Esophagus muscularis mucosa (tissue), 4 donors: ENCODE measurements around the gene CENPP. TPM values are rescaled to one million over a fixed set of nuclear protein-coding genes. Genes with fewer than 3 reads are reported as not detected.

ENCODE experiments used
- DNase-seq: peaks from one replicate; pipeline ENCODE4 v3.0.0-alpha.2; 2017; ENCODE audit errors: extremely low spot score
- H3K27ac ChIP-seq, 4 donors: fragments of 200-600 bp; sonication (generic); replicated peaks in 1 of 4; 1 replicate in 3 of 4; 2 replicates in 1 of 4; pipeline ENCODE4 v1.5.1; 2016 to 2019; ENCODE audit warnings: mild to moderate bottlenecking in 1 of 4
- H3K27me3 ChIP-seq, 4 donors: fragments of 200-600 bp; sonication (generic); one replicate each; pipeline versions ENCODE4 v1.5.1 to v1.6.0; 2016 to 2019
- H3K36me3 ChIP-seq, 4 donors: fragments of 200-600 bp; sonication (generic); one replicate each; pipeline ENCODE4 v1.5.1; 2016 to 2019
- H3K4me1 ChIP-seq, 4 donors: fragments of 200-600 bp; sonication (generic); one replicate each; pipeline ENCODE4 v1.5.1; 2016 to 2019
- H3K4me3 ChIP-seq, 4 donors: fragments of 200-600 bp; sonication (generic); 1 replicate in 2 of 4; 2 replicates in 2 of 4; pipeline ENCODE4 v1.5.1; 2016 to 2019; ENCODE audit warnings: mild to moderate bottlenecking in 4 of 4, moderate library complexity in 1 of 4
- H3K9me3 ChIP-seq, 4 donors: fragments of 200-600 bp; sonication (generic); 1 replicate in 3 of 4; 2 replicates in 1 of 4; pipeline ENCODE4 v1.5.1; 2016 to 2019
- EP300 ChIP-seq: sonication (generic); formaldehyde crosslinking; IDR thresholded peaks from one replicate; pipeline ENCODE4 v1.6.1; 2017; ENCODE audit warnings: antibody characterized with exemption
- POLR2A ChIP-seq: fragments of 450-650 bp; IDR thresholded peaks from one replicate; pipeline ENCODE4 v1.6.1; 2017; ENCODE audit warnings: antibody characterized with exemption, moderate library complexity, mild to moderate bottlenecking, low read depth
- POLR2AphosphoS5 ChIP-seq, 2 donors: sonication (generic); formaldehyde crosslinking; IDR thresholded peaks; one replicate each; pipeline ENCODE4 v1.6.1; 2017; ENCODE audit warnings: antibody characterized with exemption in 2 of 2
- WGBS: methylation state at CpG from one replicate; pipeline ENCODE4 v1.1.5; 2018; 5-methylcytosine and 5-hydroxymethylcytosine counted together
- intact Hi-C: fragments of 100-400 bp; cut with DNase I; formaldehyde crosslinking; loops from one replicate; pipeline ENCODE4 v1.15.1; 2023
- total RNA-seq, 4 donors: library from RNA; depleted of rRNA; stranded (reverse); fragments of >200 nt; gene quantifications; one replicate each; pipeline versions ENCODE4 v1.1.0 to v1.2.1, GENCODE V29; 2016
- TF ChIP-seq, protein P1 (sequence below), 3 experiments: fragments of 200-600 bp in 2 of 3; fragments of 450-650 bp in 1 of 3; sonication (generic) in 2 of 3; IDR thresholded peaks; one replicate each; pipeline ENCODE4 v1.5.1; 2017 to 2019; ENCODE audit warnings: antibody characterized with exemption in 3 of 3, mild to moderate bottlenecking in 2 of 3, moderate library complexity in 1 of 3

The CENPP gene
- total RNA-seq, 4 donors from 2014 or later, result 1.0 to 5.8 (median 2.0) TPM

DNA sequence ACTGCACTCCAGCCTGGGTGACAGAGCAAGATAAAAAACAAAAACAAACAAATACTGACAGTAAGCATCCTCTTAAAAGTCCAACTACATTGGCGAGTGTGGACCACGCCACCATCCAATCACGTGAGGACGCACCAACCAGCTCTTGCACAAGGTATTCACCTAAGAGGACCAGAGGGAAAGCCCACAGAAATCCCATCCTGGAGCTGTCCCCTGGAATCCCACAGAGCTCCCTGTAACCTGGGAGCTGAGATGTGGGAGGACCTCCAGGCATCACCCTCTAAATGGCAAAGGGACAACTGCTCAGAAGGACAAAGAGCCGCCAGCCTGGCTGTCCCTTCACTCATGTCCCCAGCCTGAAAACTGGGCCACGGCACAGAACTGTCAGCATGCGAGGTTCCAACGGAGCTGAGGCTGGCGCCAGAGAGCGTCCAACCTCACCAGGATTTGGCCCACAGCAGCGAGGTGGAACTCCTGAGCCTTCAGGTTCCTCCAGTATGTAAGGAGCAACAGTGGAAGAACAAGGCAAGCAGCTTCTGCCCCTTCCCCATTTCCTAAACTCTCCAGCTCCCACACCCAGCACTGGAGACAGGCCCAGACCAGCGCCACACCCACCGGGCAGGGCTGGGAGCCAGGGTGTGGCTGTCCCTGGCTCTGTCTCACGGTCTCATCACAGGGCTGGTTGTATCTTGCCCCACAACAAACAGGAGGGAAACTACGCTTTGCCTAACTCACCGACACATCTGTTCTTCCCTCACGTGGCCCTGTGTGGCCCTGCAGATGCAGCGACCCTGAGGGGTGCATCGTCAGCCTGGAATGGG, 328.9 kb downstream of the CENPP start:
- DNase-seq, result no peak
- Histone ChIP-seq H3K4me3 (no peak overlapping the region), H3K4me1 (peaks cover 6 to 35% (median 27%) of the 10 kb centered on the region in 4 donors), H3K27me3 (no peaks in the 10 kb centered on the region), H3K36me3 (peaks cover 15 to 69% (median 55%) of the 10 kb centered on the region in 4 donors), H3K9me3 (no peaks in the 10 kb centered on the region), H3K27ac (no peak overlapping the region)
- 95% methylated on average over 19 of the region's 19 CpGs for WGBS
- TF ChIP-seq, protein P1, sequence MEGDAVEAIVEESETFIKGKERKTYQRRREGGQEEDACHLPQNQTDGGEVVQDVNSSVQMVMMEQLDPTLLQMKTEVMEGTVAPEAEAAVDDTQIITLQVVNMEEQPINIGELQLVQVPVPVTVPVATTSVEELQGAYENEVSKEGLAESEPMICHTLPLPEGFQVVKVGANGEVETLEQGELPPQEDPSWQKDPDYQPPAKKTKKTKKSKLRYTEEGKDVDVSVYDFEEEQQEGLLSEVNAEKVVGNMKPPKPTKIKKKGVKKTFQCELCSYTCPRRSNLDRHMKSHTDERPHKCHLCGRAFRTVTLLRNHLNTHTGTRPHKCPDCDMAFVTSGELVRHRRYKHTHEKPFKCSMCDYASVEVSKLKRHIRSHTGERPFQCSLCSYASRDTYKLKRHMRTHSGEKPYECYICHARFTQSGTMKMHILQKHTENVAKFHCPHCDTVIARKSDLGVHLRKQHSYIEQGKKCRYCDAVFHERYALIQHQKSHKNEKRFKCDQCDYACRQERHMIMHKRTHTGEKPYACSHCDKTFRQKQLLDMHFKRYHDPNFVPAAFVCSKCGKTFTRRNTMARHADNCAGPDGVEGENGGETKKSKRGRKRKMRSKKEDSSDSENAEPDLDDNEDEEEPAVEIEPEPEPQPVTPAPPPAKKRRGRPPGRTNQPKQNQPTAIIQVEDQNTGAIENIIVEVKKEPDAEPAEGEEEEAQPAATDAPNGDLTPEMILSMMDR (IDR thresholded peaks at IDR 0.05), result no peak
- TF ChIP-seq POLR2AphosphoS5 (IDR thresholded peaks at IDR 0.05) (no peak), EP300 (no peak), POLR2A (no peak)
- intact Hi-C loops, result no loop called here

DNA sequence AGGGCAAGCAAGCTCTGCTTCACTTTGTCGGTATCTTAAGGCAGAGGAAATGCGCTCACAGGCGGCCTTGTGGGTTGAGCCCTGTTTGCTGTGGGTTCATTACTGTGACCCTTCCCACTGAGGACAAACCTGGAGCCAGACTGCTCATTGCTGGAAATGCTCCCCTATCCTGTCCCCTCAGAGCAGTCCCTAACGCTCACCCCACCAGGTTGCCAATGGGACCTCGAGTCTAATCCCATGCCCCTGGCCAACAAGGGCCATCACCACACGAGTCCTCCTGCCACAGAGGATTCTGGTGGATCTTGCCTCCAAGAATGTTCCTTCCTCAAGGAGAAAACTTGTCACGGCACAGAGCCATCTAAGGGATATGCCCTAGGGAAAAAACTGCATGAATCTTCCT, 329.6 kb downstream of the CENPP start:
- no peak for DNase-seq
- H3K9me3 ChIP-seq, result no peaks in the 10 kb centered on the region
- H3K4me1 ChIP-seq, result peaks cover 6 to 33% (median 26%) of the 10 kb centered on the region in 4 donors
- H3K36me3 ChIP-seq, result peaks cover 15 to 69% (median 51%) of the 10 kb centered on the region in 4 donors
- H3K27me3 ChIP-seq, result no peaks in the 10 kb centered on the region
- intact Hi-C loops, result no loop called here
- TF ChIP-seq, protein P1 (IDR thresholded peaks at IDR 0.05), result no peak
- TF ChIP-seq POLR2A, result no peak
- TF ChIP-seq POLR2AphosphoS5 (IDR thresholded peaks at IDR 0.05), result no peak
- no peak for TF ChIP-seq EP300
- no peak overlapping the region for H3K4me3 ChIP-seq
- no peak overlapping the region for H3K27ac ChIP-seq
- WGBS, result 89% methylated on average over 4 of the region's 7 CpGs

DNA sequence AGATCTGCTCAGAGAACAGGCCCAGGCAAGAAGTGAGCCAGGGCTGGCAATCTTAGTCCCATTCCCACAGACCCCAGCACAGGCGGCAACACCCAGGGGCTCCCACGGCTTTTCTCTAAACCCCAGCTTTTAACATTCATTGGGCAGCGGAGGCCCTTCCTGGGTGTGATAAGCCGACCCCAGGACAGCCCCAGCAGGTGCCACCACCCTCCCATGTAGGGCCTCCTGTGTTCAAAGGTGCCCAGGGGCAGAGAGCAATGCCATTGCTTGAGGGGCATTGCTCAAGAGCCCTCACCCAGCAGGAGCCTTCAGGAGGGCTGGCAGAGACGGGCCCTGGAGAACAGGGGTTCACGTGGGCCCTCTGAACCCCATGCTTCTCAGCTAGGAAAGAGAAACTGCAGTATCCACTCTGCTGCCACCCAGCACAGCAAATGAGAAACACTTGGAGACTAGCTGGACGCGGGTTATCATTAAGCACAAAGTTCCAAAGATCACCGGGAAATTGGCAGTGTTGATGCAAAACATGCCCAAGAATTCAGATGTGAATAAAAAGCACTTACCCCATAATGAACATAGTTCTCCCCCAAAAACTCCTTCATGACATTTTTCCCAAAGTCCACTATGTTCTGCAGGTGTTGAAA, 330.3 kb downstream of the CENPP start:
- 94% methylated on average over 8 of the region's 9 CpGs for WGBS
- Histone ChIP-seq H3K4me3 (no peak overlapping the region), H3K9me3 (no peaks in the 10 kb centered on the region), H3K4me1 (peaks cover 6 to 31% (median 25%) of the 10 kb centered on the region in 4 donors), H3K36me3 (peaks cover 15 to 69% (median 48%) of the 10 kb centered on the region in 4 donors), H3K27me3 (no peaks in the 10 kb centered on the region), H3K27ac (no peak overlapping the region)
- DNase-seq, result no peak
- TF ChIP-seq EP300 (no peak), POLR2A (no peak)
- TF ChIP-seq, protein P1 (IDR thresholded peaks at IDR 0.05), result no peak
- intact Hi-C loops, result no loop called here

DNA sequence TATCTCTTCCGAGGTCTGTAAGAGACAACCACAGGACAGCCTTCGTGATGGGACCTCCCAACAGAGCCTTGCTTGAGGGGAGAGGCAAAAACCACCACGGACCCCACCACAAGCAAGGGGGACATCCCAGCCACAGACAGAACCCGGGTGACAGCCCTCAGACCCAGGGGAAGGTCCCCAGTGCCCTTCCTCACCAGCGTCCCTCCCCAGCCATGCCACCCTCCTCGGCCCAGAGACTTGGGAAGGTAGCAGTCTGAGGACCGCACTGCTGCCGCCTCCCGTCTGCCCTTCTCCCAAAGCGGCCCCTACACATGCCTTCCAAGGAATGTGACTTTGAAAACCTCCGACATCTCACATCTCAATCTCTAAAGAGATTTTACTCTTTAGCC, 330.8 kb downstream of the CENPP start:
- DNase-seq, result no peak
- intact Hi-C loops, result no loop called here
- H3K4me1 ChIP-seq, result peaks cover 6 to 33% (median 24%) of the 10 kb centered on the region in 4 donors

More for the DNA sequence above, 330.8 kb downstream of the CENPP start:
- H3K36me3 ChIP-seq, result peaks cover 15 to 65% (median 44%) of the 10 kb centered on the region in 4 donors
- no peak overlapping the region for H3K4me3 ChIP-seq
- no peaks in the 10 kb centered on the region for H3K27me3 ChIP-seq
- TF ChIP-seq POLR2A (no peak), POLR2AphosphoS5 (IDR thresholded peaks at IDR 0.05) (no peak), EP300 (no peak)
- TF ChIP-seq, protein P1 (IDR thresholded peaks at IDR 0.05), result no peak
- WGBS, result 90% methylated on average over 11 of the region's 11 CpGs
- H3K27ac ChIP-seq, result no peak overlapping the region
- H3K9me3 ChIP-seq, result no peaks in the 10 kb centered on the region
